Right lobe of liver (tissue), 6 donors: ENCODE measurements around the gene MZT2A. TPM values are rescaled to one million over a fixed set of nuclear protein-coding genes. Genes with fewer than 3 reads are reported as not detected.
A peak's percentile ranks its signal among the peaks of the same experiment; 100 is the strongest.
"Not testable (repeated sequence)": the region's sequence is repeated elsewhere in the genome, so short reads cannot be mapped to it uniquely, and the experiment has no call there.

ENCODE experiments used
- ATAC-seq, 4 donors: fragments of 200-7000 bp; cut with Tn5 transposase; one replicate each; pipeline ENCODE4 v1.9.1; 2020; ENCODE audit warnings: mild to moderate bottlenecking in 4 of 4, moderate library complexity in 4 of 4
- DNase-seq, 3 donors: peaks; one replicate each; pipeline ENCODE4 v3.0.0-alpha.2; 2020
- H3K27ac ChIP-seq, 3 donors: fragments of 200-600 bp; one replicate each; pipeline ENCODE4 v1.8.0; 2022
- H3K27me3 ChIP-seq, 2 donors: fragments of 200-600 bp; one replicate each; pipeline ENCODE4 v1.8.0; 2022
- H3K36me3 ChIP-seq, 4 donors: fragments of 200-600 bp; sonication (generic) in 1 of 4; one replicate each; pipeline versions ENCODE4 v1.5.1 to v1.8.0; 2017 to 2022; ENCODE audit warnings: control low read depth in 1 of 4
- H3K4me1 ChIP-seq, 4 donors: fragments of 200-600 bp; sonication (generic) in 1 of 4; one replicate each; pipeline versions ENCODE4 v1.5.1 to v1.8.0; 2017 to 2022; ENCODE audit warnings: control low read depth in 1 of 4
- H3K4me3 ChIP-seq, 3 donors: fragments of 200-600 bp; one replicate each; pipeline ENCODE4 v1.8.0; 2022
- H3K9me3 ChIP-seq, 4 donors: fragments of 200-600 bp; sonication (generic) in 1 of 4; one replicate each; pipeline versions ENCODE4 v1.5.1 to v1.8.0; 2017 to 2022; ENCODE audit warnings: control low read depth in 1 of 4
- CTCF ChIP-seq, 4 donors: fragments of 200-600 bp in 3 of 4; fragments of 450-650 bp in 1 of 4; IDR thresholded peaks; one replicate each; pipeline versions ENCODE4 v1.5.1 to v1.8.0; 2016 to 2022; ENCODE audit warnings: antibody characterized with exemption in 4 of 4, mild to moderate bottlenecking in 2 of 4
- POLR2A ChIP-seq: fragments of 450-650 bp; IDR thresholded peaks from one replicate; pipeline ENCODE4 v1.6.1; 2017; ENCODE audit warnings: antibody characterized with exemption, mild to moderate bottlenecking
- WGBS: methylation state at CpG from one replicate; pipeline ENCODE4 v1.1.6; 2018; ENCODE audit warnings: low coverage, low lambda C conversion rate; ENCODE audit not compliant: insufficient coverage; ENCODE audit errors: missing lambda C conversion rate; 5-methylcytosine and 5-hydroxymethylcytosine counted together
- intact Hi-C, 2 donors: fragments of 100-400 bp; cut with DNase I; formaldehyde crosslinking; loops; one replicate each; pipeline versions ENCODE4 v1.11.2 to v1.14.1; 2022
- total RNA-seq, 6 experiments: library from RNA; depleted of rRNA in 2 of 6; stranded (reverse); fragments of >200 nt in 2 of 6; fragmentation: NEBNext Ultra II Directional in 3 of 6; extraction: Animal tissue kit (Norgen Biotek cat#: 25700) in 3 of 6; gene quantifications; one replicate each; pipeline versions ENCODE4 v1.1.0 to v1.2.4, GENCODE V29; 2016 to 2023
- donor health status: DM: no; HTN: yes; CAD: no.
- donor health status: DM: no; HTN: no; CAD: no.
- donor health status: DM: no; HTN: no; CAD: no.
- donor health status: DM: no; HTN: yes; CAD: no.
- donor health status: DM: no; HTN: yes; CAD: no.

Gene MZT2A
- total RNA-seq, 6 experiments from 2014 or later, result 36.5 to 61.9 (median 42.6) TPM

- H3K27ac ChIP-seq, result peak overlapping the region; percentile 74 to 79 (median 75)
- ATAC-seq (peak; percentile 90 to 93 (median 92)), DNase-seq (peak; percentile 96 to 97 (median 97))
- no peaks in the 10 kb centered on the region for H3K27me3 ChIP-seq
- H3K9me3 ChIP-seq, result no peaks in the 10 kb centered on the region
- H3K4me1 ChIP-seq, result peaks cover 0 to 11% (median 2%) of the 10 kb centered on the region in 4 donors
- 0% methylated on average over 20 of the region's 79 CpGs for WGBS
- peak overlapping the region; percentile 78 to 89 (median 84) for H3K4me3 ChIP-seq
- intact Hi-C loops, result no loop called here
- TF ChIP-seq POLR2A (peak; percentile 17), CTCF (IDR thresholded peaks at IDR 0.05) (peak; percentile 54 to 82 (median 64))
- H3K36me3 ChIP-seq, result no peaks in the 10 kb centered on the region
Observed at GRCh38 chr2:131492418-131493198, 411 bp upstream of the MZT2A start.

- peaks cover 0 to 11% (median 2%) of the 10 kb centered on the region in 4 donors for H3K4me1 ChIP-seq
- 17% methylated on average over 11 of the region's 22 CpGs for WGBS
- peak in 1 of 4 donors; percentile 14 for ATAC-seq
- H3K27ac ChIP-seq, intact Hi-C loops, H3K27me3 ChIP-seq, H3K9me3 ChIP-seq, H3K36me3 ChIP-seq: not testable (repeated sequence)
- peak in 1 of 3 donors; percentile 56 for DNase-seq
- H3K4me3 ChIP-seq, result peak overlapping the region; percentile 33 to 84 (median 40)
Observed at GRCh38 chr2:131491469-131491836, 744 bp downstream of the MZT2A start.

DNA sequence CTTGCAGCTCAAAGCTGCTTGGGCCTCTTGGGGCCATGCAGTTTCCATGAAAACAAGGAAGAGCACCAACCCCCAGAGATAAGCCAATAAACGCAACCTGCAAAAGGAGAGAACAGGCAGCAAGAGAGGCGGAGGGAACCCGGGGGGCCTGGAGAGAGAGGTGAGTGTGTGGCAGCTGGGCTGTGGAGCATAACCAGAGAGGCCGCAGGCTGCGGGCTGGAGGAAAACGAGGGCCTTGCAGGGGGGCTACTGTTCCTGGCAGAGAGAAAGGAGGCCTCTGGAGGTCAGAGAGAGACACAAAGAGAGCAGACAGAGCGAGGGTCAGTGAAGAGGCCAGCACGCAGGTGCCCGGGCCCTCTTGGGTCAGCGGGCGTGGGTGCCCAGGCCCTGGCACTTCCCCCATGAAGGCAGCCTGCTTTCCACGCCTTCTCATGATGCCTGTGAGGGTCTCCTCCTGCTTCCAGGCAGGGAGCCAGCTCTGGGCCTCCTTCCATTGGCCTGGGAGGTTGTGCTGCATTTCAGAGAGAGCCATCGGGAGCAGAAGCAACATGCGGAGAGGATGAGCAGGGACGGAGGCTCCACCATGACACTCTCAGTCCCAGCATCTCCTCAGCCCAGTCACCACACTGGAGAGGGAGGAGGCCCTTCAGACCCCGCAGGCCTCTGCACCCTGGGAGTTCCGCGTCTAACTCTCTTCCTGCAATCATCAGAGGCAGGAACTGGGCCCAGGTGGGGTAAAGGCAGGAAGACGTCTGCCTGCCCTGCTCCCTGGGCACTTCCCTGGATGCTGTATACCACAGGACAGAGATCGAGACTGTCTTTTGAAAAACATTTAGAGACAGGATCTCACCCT lies 1.4 kb downstream of the MZT2A start:
- peak in 1 of 3 donors; percentile 54 for DNase-seq
- intact Hi-C loops, ATAC-seq, H3K27ac ChIP-seq, H3K9me3 ChIP-seq, H3K36me3 ChIP-seq, H3K27me3 ChIP-seq: not testable (repeated sequence)
- Histone ChIP-seq H3K4me3 (peak overlapping the region; percentile 33 to 84 (median 40)), H3K4me1 (peaks cover 0 to 11% (median 2%) of the 10 kb centered on the region in 4 donors)
- 75% methylated on average over 10 of the region's 20 CpGs for WGBS

- no peak for TF ChIP-seq POLR2A
- TF ChIP-seq CTCF (IDR thresholded peaks at IDR 0.05), result no peak
- intact Hi-C loops, result no loop called here
- DNase-seq (peak in 1 of 3 donors; percentile 54), ATAC-seq (no peak)
- no peak overlapping the region for H3K4me3 ChIP-seq
- H3K27ac ChIP-seq, result no peak overlapping the region
- peaks cover 0 to 4% (median 0%) of the 10 kb centered on the region in 4 donors for H3K4me1 ChIP-seq
- 80% methylated on average over 9 of the region's 14 CpGs for WGBS
- H3K27me3 ChIP-seq, result no peaks in the 10 kb centered on the region
- H3K9me3 ChIP-seq, result no peaks in the 10 kb centered on the region
- no peaks in the 10 kb centered on the region for H3K36me3 ChIP-seq
Observed at GRCh38 chr2:131488306-131489205, 3.6 kb downstream of the MZT2A start.

DNA sequence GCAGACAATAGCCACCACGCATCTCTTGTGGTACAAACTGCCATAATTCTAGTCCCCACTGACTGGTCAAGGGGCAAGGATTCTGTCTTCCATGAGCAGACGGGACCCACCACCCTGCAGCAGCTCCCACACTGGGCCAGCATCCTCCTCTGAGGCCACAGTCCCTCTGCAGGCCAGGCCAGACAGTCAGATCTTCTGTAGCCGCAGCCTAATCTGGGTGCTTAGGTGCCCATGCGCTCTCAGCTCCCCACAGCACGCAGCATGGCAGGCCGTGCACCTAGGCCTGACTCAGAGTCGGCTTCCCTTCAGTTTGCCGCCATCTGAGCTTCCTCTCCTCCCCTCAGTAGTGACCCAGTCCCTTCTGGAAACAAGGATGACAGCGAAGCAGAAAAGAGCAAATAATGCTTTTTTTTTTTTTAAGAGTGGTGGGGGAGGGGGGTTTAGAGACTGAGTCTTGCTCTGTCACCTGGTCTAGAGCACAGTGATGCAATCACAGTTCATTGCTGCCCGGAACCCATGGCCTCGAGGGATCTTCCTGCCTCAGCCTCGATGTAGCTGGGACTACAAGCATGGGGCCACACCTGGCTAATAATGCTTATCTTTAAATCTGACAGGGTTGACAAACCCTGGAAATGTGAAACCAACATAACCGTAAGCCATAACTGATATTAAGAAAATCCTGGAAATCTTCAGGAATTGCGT lies 5.8 kb downstream of the MZT2A start:
- H3K4me3 ChIP-seq, H3K27me3 ChIP-seq, H3K9me3 ChIP-seq, H3K36me3 ChIP-seq, H3K4me1 ChIP-seq, intact Hi-C loops, DNase-seq, ATAC-seq, H3K27ac ChIP-seq: not testable (repeated sequence)
- 83% methylated on average over 8 of the region's 14 CpGs for WGBS

- H3K27ac ChIP-seq, H3K27me3 ChIP-seq, H3K36me3 ChIP-seq, ATAC-seq, H3K9me3 ChIP-seq, H3K4me3 ChIP-seq, DNase-seq, H3K4me1 ChIP-seq, intact Hi-C loops: not testable (repeated sequence)
- WGBS, result 80% methylated on average over 4 of the region's 11 CpGs
Observed at GRCh38 chr2:131484906-131485460, 7.2 kb downstream of the MZT2A start.

DNA sequence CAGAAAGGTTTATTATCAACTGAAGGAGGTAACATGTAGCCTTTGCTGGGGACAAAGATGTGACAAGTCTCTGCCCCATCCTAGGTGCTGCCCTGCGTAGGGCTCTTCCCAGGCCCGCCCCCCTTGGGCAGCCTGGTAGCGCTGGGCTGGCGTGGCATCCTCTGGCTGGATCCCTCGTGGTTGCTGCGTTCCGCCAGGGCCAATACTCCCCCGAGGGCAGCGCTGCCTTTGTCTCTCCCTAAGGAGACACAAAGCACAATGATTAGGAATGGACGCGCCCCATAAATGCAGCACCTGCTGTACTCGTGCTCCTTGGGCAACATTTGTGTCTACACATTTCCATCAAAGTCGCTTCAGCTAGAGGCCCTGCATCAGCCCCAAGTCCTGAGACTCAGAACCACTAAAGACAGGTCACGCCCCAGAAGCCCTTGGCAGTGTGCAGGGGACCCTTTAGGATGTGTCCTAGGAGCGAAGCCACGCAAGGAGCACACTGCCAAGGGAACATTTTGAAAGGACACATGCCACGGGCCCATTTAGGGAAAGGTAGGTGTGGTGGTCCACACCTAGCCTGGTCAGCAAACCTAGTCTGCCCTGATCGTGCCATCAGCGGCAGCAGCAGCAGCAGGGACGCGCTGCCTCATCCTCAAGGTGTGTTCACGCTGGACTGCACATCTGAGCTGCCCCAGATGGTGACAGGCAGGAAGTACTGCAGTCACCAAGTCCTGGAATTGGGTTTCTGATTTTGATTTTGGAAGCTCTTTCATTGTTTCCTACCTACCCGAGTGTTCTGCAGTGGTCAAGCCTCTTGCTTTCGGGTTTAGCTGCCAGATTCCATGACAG lies 8.0 kb downstream of the MZT2A start:
- H3K27me3 ChIP-seq, H3K4me1 ChIP-seq, H3K36me3 ChIP-seq, DNase-seq, H3K4me3 ChIP-seq, H3K9me3 ChIP-seq, H3K27ac ChIP-seq, ATAC-seq, intact Hi-C loops: not testable (repeated sequence)
- WGBS, result 97% methylated on average over 3 of the region's 24 CpGs
